KBM-7 (cell line): ENCODE measurements around the gene PRSS48.
"Not testable (repeated sequence)": the region's sequence is repeated elsewhere in the genome, so short reads cannot be mapped to it uniquely, and the experiment has no call there.

Experiments
- DNase-seq: peaks from one replicate; pipeline ENCODE4 v3.0.0-alpha.2; 2015
- in situ Hi-C: fragments of 300-500 bp; cut with MboI; formaldehyde crosslinking; loops from 2 replicates; pipeline ENCODE4 v1.14.3; 2020; ENCODE audit warnings: low sequenced_read_pairs, low pct_unique_long_range_greater_than_20kb, mixed read lengths

PRSS48 gene, protein sequence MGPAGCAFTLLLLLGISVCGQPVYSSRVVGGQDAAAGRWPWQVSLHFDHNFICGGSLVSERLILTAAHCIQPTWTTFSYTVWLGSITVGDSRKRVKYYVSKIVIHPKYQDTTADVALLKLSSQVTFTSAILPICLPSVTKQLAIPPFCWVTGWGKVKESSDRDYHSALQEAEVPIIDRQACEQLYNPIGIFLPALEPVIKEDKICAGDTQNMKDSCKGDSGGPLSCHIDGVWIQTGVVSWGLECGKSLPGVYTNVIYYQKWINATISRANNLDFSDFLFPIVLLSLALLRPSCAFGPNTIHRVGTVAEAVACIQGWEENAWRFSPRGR

DNA sequence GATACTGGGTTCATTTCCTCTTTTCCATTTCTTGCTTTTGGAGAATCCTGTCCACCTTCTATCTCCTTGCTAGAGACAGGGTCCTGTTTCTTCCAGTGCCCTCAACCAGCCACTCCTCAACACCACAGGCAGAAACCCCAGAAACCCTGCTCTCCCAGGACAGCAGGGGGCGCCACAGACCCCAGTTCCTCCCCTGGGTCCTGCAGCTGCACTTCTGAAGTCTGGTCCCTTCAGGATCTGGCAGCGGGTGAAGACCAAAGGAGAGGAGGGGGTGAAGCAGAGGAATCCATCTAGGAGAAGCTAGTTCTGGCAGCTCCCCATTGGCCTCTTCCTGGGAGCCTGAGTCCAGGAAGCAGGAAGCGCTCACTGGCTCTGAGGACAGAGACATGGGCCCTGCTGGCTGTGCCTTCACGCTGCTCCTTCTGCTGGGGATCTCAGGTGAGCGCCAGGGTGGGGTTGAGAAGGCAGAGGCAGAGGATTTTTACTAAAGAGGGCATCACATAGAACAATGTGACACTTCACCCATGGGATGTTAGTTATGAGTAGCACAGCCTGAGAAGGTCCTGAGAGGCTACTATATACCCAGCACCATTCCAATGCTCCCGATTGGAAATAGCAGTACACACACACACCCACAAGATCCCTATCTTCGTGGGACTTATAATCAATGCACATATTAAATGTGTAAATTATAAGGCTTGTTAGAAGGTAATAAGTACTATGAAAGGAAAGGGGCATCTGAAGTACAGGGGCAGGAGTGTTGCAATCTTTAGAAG, at the start of gene PRSS48:
PRSS48 (plus strand) TSS at position 375 of the 776 bp plus-strand sequence; CDS start at position 387, 12 bp downstream.
- DNase-seq: peak; percentile 62
- in situ Hi-C loops: no loop called here

DNA sequence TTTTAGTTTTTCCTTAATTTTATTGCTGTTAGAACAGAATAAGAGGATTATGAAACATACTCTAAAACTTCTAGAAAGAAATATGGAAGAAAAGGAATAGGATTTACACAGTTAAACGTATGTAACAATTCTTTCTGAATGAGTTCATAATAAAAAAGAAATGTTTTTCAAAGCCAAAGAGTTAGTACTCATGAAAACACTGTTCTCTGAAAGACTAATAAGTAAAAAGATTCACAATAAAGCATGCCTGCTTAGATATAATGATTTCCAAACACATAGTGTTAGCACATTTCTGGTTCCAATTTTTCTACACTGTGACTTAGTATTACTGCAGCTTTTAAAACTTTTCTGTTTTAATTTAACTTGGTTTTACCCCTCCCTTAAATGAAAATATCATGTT, 49.8 kb upstream of the PRSS48 start:
- in situ Hi-C loops: no loop called here
- DNase-seq: no peak

DNA sequence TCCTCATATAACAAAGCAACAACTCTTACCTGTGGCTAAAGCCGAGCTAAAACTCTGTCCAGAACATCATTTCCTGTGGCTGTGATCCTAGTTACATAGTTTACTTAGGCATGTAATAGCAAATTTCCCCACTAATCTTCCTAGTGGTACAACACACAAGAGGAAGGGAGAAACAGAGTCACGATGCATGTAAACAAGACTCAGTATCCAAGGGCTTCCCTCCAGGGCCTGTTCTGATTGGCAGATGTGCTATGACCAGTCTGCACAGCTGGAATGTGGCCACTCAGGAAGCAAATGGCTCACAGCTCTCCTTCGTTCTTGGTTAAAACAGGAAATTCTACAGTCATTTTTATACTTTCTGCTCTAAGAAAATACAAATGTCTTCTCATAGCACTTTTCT, 49.2 kb upstream of the PRSS48 start:
- in situ Hi-C loops: no loop called here
- no peak for DNase-seq

DNA sequence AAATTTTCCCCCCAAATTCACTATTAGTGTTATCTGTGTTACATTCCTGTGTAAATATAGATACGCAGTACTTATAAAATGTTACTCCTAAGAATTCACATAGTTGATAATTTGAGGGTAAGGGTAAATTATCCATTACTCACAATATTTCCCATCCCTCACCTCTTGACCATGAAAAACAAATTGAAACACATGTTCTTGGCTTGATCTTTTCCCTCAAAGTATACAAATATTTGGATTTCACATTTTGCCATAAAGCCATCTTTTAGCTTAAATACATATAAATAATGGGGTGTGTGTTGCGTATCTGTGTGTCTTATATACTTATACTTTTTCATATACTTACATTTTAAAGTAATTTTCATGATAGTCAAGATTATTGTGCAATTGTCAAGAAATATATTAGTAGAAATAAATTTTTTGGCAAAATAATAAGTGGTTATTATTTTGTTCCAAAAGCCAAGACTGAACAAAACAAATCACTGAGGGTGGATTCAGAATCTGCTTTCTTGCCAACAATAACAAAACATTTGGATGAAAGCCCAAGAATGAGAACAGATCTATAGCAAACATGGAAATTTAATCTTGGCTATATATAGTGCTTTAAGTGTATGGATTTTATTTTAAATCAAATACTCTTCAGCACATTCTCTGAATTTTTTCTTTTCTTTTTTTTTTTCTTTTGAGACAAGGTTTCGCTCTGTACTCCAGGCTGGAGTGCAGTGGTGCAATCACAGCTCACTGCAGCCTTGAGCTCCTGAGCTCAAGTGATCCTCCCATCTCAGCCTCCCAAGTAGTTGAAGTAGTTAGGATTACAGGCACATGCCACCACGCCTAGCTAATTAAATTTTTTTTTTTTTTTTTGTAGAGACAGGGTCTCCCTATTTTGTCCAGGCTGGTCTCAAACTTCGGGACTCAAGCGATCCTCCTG, 48.5 kb upstream of the PRSS48 start:
- in situ Hi-C loops: no loop called here
- no peak for DNase-seq

DNA sequence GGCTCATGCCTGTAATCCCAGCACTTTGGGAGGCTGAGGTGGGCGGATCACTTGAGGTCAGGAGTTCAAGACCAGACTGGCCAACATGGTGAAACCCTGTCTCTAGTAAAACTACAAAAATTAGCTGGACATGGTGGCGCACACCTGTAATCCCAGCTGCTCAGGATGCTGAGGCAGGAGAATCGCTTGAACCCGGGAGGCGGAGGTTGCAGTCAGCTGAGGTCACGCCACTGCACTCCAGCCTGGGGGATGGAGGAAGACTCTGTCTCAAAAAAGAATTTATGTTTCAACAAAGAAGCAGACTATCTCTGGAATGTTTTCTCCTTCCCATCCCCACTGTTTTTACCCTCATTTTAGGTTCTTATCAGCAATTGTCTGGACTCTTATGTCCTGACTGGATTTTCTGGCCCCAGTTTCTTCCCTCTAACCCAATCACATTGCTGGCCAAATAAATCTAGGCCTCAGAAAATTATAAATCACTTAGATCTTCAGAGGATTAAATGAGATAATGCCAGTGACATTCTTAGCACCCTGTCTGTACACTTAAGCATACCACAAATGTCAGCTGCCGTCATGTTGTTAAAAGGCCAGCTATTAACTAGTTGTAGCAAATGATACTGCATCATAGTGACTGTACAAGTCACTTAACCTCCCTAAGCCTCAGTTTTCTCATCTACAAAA, 44.9 kb upstream of the PRSS48 start:
- in situ Hi-C loops: no loop called here
- no peak for DNase-seq

DNA sequence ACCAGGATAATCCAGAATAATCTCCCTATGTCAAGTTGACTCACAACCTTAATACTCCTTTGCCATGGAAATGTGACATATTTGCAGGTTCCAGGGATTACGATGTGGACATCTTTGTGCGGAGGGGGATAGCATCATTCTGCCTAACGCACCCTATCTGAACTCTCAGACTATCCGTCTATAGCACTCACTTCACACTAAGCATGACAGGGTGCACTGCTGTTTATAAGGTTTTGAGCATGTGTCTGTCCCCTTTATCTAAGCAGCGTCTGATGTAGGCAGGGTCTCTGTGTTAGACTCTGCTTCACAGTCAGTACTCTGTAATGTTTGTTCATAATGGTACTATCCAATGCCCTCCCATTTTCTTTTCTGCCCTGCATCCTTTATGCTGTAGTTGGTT, 43.4 kb upstream of the PRSS48 start:
- in situ Hi-C loops: no loop called here
- no peak for DNase-seq

DNA sequence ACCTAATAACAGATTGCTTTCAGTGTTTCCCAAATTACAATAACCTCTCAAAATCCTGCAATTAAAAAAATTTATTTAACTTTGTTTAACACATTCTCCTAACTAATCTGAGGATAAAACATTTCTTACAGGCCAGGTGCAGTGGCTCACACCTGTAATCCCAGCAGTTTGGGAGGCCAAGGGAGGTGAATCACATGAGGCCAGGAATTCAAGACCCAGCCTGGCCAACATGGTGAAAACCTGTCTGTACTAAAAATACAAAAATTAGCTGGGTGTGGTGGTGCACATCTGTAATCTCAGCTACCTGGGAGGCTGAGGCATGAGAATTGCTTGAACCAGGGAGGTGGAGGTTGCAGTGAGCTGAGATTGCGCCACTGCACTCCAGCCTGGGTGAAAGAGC, 41.6 kb upstream of the PRSS48 start:
- in situ Hi-C loops, DNase-seq: not testable (repeated sequence)

DNA sequence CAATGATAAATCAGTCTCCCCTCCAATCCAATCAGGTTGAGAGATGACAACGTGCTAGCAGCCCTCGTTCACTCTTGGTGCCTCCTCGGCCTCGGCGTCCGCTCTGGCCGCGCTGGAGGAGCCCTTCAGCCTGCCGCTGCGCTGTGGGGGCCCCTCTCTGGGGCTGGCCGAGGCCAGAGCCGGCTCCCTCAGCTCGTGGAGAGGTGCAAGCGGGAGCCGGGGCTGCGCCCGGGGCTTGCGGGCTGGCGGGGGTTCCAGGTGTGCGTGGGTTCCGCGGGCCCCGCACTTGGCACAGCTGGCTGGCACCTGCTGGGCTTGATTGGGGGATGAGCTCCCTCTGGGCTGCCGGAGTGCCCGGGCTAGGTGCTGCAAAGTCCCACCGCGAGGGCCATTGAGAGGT, 40.9 kb upstream of the PRSS48 start:
- in situ Hi-C loops: no loop called here
- no peak for DNase-seq

DNA sequence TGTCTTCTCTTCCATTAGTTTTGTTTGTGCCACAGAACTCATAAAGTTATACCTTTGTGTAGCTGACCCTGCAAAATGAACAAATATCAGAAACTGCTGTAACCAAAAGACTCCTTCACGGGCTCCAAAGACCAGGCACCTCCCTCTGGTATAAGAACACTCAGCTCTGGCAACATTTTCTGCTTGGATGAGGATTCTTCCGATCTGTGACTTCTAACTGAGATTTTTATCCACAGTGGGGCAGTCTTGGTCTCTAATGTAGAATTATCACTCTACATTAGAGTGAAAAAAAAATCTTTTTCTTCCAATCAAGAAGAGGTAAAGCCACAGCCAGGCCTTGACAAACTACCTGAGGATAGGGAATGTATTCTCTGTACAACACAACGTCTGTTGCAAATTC, 38.5 kb upstream of the PRSS48 start:
- in situ Hi-C loops: no loop called here
- DNase-seq: no peak

DNA sequence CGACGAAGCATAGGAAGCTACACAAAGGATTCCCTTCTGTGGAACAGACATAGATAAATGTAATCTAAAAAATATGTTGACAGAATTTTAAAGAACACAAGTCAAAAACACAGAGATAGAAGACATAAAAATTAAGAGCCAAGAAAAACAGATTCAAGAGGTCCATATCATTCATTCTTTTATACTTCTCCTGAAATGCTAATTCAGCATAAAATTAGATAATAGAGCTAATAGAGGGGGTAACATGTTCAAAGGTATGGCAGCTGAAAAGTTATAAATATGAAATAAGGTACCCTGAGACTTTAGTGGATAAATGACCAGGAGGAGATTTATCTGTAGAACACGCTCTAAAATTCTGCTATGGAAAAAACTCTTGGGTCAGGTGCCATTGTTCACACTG, 37.4 kb upstream of the PRSS48 start:
- in situ Hi-C loops: no loop called here
- no peak for DNase-seq

DNA sequence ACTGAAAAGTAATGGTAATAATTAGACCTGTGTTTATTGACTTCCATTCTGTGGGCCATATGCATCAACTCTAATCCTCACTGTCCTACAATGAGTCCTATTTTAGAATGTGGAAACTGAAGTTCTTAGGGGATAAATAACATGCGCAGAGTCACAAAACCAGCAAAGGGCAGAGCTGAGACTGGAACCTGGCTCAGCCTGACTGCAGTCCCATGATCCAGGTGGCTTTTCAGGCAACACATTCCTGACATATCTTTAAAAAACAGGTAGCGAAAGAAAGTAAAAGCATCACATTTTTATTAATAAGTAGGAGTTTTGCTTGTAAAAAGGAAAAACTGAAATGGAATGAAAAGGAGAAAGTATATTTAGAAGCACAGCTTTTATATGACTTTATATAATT, 34.7 kb upstream of the PRSS48 start:
- in situ Hi-C loops: no loop called here
- DNase-seq: no peak

DNA sequence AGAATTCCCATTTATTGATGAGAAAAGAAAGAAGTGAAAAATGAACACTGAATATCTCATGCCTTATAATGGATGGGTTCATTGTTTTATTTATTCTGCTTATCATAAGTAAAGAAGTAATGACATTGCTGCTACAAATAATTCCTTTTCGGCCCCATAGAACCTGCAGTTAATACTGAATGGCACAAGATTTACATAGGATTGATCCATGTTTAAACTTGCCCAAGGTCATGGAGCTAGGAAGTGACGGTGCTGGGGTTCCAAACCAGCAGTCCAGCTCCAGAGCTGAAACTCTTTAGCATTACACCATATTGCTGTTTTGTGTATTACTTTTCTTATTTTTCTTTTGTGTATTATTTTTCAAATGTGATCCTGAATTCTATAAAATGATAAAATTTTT, 30.2 kb upstream of the PRSS48 start:
- no peak for DNase-seq
- in situ Hi-C loops: no loop called here

DNA sequence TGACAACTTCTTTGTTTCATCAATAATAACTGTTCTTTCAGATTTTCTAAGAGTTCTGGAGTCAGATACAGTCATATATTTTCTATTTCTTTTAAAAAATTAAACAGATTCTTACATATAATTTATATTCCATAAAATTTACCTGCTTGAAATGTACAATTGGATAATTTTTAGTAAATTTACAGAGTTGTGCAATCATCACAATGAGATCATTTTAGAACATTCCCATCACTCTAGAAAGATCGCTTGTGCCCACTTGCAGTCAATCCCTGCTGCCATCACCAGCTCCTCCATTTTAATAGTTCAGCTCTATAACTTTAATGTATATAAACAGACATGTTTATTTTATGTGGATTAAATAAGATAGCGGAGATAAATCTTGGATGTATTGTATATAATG, 29.6 kb upstream of the PRSS48 start:
- no peak for DNase-seq

DNA sequence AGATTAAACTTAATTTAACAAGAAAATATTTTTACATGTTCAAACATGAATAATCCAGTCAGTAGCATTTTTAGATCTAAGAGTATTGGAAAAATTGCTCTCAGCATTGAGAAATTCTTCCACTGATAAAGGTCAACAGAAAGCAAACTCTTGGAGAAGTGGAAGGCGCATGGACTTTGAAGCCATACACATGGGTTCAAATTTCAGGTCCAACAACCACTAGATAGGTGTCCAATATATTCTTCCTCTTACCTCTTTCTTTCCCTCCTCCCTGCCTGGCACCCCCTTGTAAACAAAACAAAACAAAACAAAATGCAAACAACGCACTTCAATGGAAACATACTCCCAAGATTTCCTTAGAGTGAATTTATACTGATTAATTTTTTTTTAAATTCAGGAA, 28.4 kb upstream of the PRSS48 start:
- in situ Hi-C loops: no loop called here
- DNase-seq: no peak

More for the DNA sequence above, 29.6 kb upstream of the PRSS48 start:
- in situ Hi-C loops: no loop called here

DNA sequence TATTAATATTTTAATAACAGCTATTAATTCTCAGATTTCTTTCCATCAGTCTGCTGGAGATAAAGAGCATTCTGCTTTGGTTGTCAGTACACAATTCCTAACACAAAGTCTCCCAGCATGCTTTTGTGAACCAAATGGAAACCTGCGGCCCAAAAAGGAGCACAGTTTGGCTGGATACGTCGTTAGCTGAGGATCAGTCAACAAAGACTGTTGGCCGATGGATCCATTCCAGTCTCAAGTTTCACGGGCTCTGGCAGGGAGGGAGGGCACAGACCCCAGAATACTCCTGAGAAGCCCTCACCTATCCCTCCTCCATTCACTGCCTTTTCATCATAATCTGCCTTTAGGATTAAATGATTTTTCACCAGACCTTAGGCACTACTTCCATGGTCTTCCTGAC, 26.3 kb upstream of the PRSS48 start:
- DNase-seq: no peak
- in situ Hi-C loops: no loop called here

DNA sequence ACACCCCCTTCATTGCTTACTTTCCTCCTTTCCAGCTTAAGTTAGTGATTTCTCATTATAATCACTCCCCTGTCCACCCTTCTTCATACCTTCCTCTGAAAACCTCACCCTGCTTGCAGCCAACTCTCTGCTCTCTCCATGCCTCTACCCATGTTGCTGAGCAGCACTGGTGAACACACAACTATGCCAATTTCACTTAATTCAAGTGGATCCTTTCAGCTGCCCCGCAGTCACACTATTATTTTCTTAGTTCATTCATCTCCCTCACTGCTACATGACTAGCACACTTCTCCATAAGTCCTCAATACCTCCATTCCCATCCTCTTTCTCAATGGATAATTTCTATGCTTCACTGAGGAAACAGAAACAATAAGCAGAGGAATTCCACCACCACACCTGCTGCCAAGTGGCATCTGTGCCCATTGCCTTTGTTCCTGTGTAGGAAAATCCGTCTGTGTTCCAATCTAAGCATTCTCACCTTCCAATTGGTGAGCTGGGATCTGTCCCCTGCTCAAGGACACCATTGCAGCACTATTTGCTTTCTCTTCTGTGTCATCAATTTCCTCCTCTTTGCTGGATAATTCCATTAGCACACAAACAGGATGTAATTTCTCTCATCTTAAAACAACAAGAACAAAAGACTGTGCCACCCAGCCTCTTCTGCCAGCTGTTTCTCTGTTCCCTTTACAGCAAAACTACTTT, 25.2 kb upstream of the PRSS48 start:
- in situ Hi-C loops: no loop called here
- no peak for DNase-seq

DNA sequence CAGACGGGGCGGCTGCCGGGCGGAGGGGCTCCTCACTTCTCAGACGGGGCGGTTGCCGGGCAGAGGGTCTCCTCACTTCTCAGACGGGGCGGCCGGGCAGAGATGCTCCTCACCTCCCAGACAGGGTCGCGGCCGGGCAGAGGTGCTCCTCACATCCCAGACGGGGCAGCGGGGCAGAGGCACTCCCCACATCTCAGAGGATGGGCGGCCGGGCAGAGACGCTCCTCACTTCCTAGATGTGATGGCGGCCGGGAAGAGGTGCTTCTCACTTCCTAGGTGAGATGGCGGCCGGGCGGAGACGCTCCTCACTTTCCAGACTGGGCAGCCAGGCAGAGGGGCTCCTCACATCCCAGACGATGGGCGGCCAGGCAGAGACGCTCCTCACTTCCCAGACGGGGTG, 21.7 kb upstream of the PRSS48 start:
- DNase-seq, in situ Hi-C loops: not testable (repeated sequence)

DNA sequence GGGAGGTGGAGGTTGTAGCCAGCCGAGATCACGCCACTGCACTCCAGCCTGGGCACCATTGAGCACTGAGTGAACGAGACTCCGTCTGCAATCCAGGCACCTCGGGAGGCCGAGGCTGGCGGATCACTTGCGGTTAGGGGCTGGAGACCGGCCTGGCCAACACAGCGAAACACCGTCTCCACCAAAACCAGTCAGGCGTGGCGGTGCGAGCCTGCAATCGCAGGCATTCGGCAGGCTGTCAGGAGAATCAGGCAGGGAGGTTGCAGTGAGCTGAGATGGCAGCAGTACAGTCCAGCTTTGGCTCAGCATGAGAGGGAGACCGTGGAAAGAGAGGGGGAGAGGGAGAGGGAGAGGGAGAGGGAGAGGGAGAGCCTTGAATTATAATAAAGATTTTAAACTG, 21.3 kb upstream of the PRSS48 start:
- DNase-seq, in situ Hi-C loops: not testable (repeated sequence)

DNA sequence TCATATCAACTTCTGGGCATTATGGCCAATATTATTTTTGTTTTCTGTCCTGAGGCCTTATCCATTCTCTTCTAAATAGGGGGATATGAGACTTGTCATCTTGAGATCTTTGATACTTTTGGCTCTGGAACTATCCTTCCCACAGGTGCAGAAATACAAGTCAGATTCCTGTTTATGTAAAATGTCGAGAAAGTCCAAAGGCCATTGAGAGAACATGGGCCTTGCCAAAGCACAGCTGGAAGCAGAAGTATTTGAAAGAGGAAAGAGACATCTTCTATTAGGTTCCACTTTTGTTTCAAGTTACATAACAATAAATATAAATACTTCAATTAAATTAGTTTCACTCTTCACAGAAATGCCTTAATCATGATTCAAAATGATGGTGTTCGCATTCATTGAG, 20.8 kb upstream of the PRSS48 start:
- in situ Hi-C loops: no loop called here
- DNase-seq: no peak
